Hepatocyte (in vitro differentiated cells): ENCODE measurements around the gene LRRC1. TPM values are rescaled to one million over a fixed set of nuclear protein-coding genes. Genes with fewer than 3 reads are reported as not detected.
A peak's percentile ranks its signal among the peaks of the same experiment; 100 is the strongest.

Experiments
- DNase-seq: peaks from one replicate; pipeline ENCODE4 v3.0.0-alpha.2; 2016; ENCODE audit warnings: low spot score
- H2AFZ ChIP-seq: fragments of 200-600 bp; sonication (generic); 2 replicates; pipeline ENCODE4 v1.6.0; 2016; ENCODE audit warnings: antibody characterized with exemption, mild to moderate bottlenecking
- H3K27ac ChIP-seq: fragments of 200-600 bp; sonication (generic); 2 replicates; pipeline ENCODE4 v1.5.1; 2016; ENCODE audit warnings: mild to moderate bottlenecking
- H3K27me3 ChIP-seq: fragments of 200-600 bp; sonication (generic); 2 replicates; pipeline ENCODE4 v1.6.1; 2016
- H3K36me3 ChIP-seq: fragments of 200-600 bp; sonication (generic); replicated peaks from 2 replicates; pipeline ENCODE4 v1.5.1; 2016; ENCODE audit warnings: low read depth; ENCODE audit not compliant: insufficient read depth
- H3K4me1 ChIP-seq: fragments of 200-600 bp; sonication (generic); 2 replicates; pipeline ENCODE4 v1.5.1; 2016; ENCODE audit warnings: mild to moderate bottlenecking, moderate library complexity; ENCODE audit not compliant: insufficient read depth
- H3K4me2 ChIP-seq: fragments of 200-600 bp; sonication (generic); 2 replicates; pipeline ENCODE4 v1.6.0; 2016
- H3K4me3 ChIP-seq: fragments of 200-600 bp; sonication (generic); 2 replicates; pipeline ENCODE4 v1.5.1; 2016; ENCODE audit warnings: mild to moderate bottlenecking
- H3K79me2 ChIP-seq: fragments of 200-600 bp; sonication (generic); 2 replicates; pipeline ENCODE4 v1.6.0; 2017; ENCODE audit warnings: mild to moderate bottlenecking
- H3K9me2 ChIP-seq: fragments of 200-600 bp; sonication (generic); replicated peaks from 2 replicates; pipeline ENCODE4 v1.6.0; 2017; ENCODE audit warnings: mild to moderate bottlenecking; ENCODE audit not compliant: insufficient read depth
- H3K9me3 ChIP-seq: fragments of 200-600 bp; sonication (generic); 2 replicates; pipeline ENCODE4 v1.5.1; 2016; ENCODE audit warnings: low read depth, mild to moderate bottlenecking
- H4K20me1 ChIP-seq: fragments of 200-600 bp; sonication (generic); 2 replicates; pipeline ENCODE4 v1.6.0; 2016; ENCODE audit warnings: mild to moderate bottlenecking; ENCODE audit not compliant: insufficient read depth, poor library complexity, severe bottlenecking
- CTCF ChIP-seq: fragments of 200-600 bp; sonication (generic); IDR thresholded peaks from 2 replicates; pipeline ENCODE4 v1.5.1; 2016; ENCODE audit warnings: antibody characterized with exemption, mild to moderate bottlenecking; ENCODE audit not compliant: poor library complexity
- EZH2 ChIP-seq: fragments of 200-600 bp; sonication (generic); IDR thresholded peaks from 2 replicates; pipeline ENCODE4 v1.6.1; 2016; ENCODE audit warnings: antibody characterized with exemption, mild to moderate bottlenecking, borderline replicate concordance
- EZH2phosphoT487 ChIP-seq: fragments of 200-600 bp; sonication (generic); IDR thresholded peaks from one replicate; pipeline ENCODE4 v1.6.1; 2018; ENCODE audit warnings: antibody characterized with exemption, mild to moderate bottlenecking, low read depth, moderate library complexity; ENCODE audit not compliant: unreplicated experiment, severe bottlenecking
- WGBS: methylation state at CpG from one replicate; pipeline ENCODE4 v1.1.6; 2016; ENCODE audit warnings: low lambda C conversion rate; ENCODE audit errors: missing lambda C conversion rate; 5-methylcytosine and 5-hydroxymethylcytosine counted together
- polyA plus RNA-seq: library from polyadenylated mRNA; unstranded; fragments of >200 nt; fragmentation: Nextera tagmentation; extraction: Ambion mirVana; gene quantifications from 2 replicates; pipeline ENCODE4 v1.2.1, GENCODE V29; 2016
- total RNA-seq: library from RNA; depleted of rRNA; stranded (reverse); fragments of >200 nt; gene quantifications from 2 replicates; pipeline ENCODE4 v1.2.3, GENCODE V29; 2014

Gene LRRC1
- total and polyA plus RNA-seq, 2 experiments from 2014 or later = 54.3 to 61.4 TPM

- Histone ChIP-seq H4K20me1 (peaks cover 2% of the 10 kb centered on the region), H3K27ac (peak overlapping the region; percentile 47), H3K4me1 (peaks cover 60% of the 10 kb centered on the region), H3K27me3 (no peaks in the 10 kb centered on the region), H3K36me3 (no peaks in the 10 kb centered on the region), H2AFZ (no peak overlapping the region), H3K9me2 (no peaks in the 10 kb centered on the region), H3K79me2 (peaks cover 95% of the 10 kb centered on the region), H3K4me2 (peak overlapping the region; percentile 18), H3K9me3 (no peaks in the 10 kb centered on the region), H3K4me3 (no peak overlapping the region)
- WGBS = 75% methylated on average over 5 of the region's 5 CpGs
- no peak for TF ChIP-seq CTCF
- no peak for TF ChIP-seq EZH2
- TF ChIP-seq EZH2phosphoT487 = no peak
- DNase-seq = no peak
Measured at GRCh38 chr6:53831081-53831869, 36.5 kb downstream of the LRRC1 start.

GRCh38 chr6:53831936-53832660 is 37.3 kb downstream of the LRRC1 start:
- no peak for DNase-seq
- Histone ChIP-seq H2AFZ (no peak overlapping the region), H3K79me2 (peaks cover 95% of the 10 kb centered on the region), H3K36me3 (no peaks in the 10 kb centered on the region), H3K4me2 (peak overlapping the region; percentile 18), H3K4me1 (peaks cover 52% of the 10 kb centered on the region), H4K20me1 (peaks cover under 1% of the 10 kb centered on the region), H3K4me3 (no peak overlapping the region), H3K9me3 (no peaks in the 10 kb centered on the region), H3K27ac (peak overlapping the region; percentile 47), H3K27me3 (no peaks in the 10 kb centered on the region), H3K9me2 (no peaks in the 10 kb centered on the region)
- TF ChIP-seq CTCF = no peak
- TF ChIP-seq EZH2phosphoT487 = no peak
- TF ChIP-seq EZH2 = no peak
- WGBS = 56% methylated on average over 6 of the region's 6 CpGs

GRCh38 chr6:53833155-53833554 is 38.4 kb downstream of the LRRC1 start:
- no peak overlapping the region for H2AFZ ChIP-seq
- peaks cover 95% of the 10 kb centered on the region for H3K79me2 ChIP-seq
- no peak overlapping the region for H3K27ac ChIP-seq
- no peak for DNase-seq
- H3K4me2 ChIP-seq = no peak overlapping the region
- peaks cover 51% of the 10 kb centered on the region for H3K4me1 ChIP-seq
- H3K9me2 ChIP-seq = no peaks in the 10 kb centered on the region
- H3K36me3 ChIP-seq = no peaks in the 10 kb centered on the region
- no peaks in the 10 kb centered on the region for H3K9me3 ChIP-seq
- H3K27me3 ChIP-seq = no peaks in the 10 kb centered on the region
- H4K20me1 ChIP-seq = no peaks in the 10 kb centered on the region
- no peak overlapping the region for H3K4me3 ChIP-seq
- TF ChIP-seq CTCF (no peak), EZH2 (no peak), EZH2phosphoT487 (no peak)
